HepG2 (cell line): ENCODE results near the gene ZNF764. TPM values are rescaled to one million over a fixed set of nuclear protein-coding genes. Genes with fewer than 3 reads are reported as not detected.

ENCODE experiments used
- CEBPB ChIP-seq: IDR thresholded peaks from 2 replicates; pipeline ENCODE4 v1.6.1; 2011; ENCODE audit warnings: low read depth, low read length, improper control_type of control experiment, borderline replicate concordance
- JUN ChIP-seq: sonication (generic); formaldehyde crosslinking; IDR thresholded peaks from 2 replicates; pipeline ENCODE4 v1.4.0; 2020; ENCODE audit warnings: mild to moderate bottlenecking, missing genetic modification reagents
- REPIN1 ChIP-seq: sonication (generic); formaldehyde crosslinking; IDR thresholded peaks from 2 replicates; pipeline ENCODE4 v1.8.0; 2022; ENCODE audit warnings: missing genetic modification reagents, low read depth, mild to moderate bottlenecking, borderline replicate concordance
- REXO4 ChIP-seq: sonication (generic); formaldehyde crosslinking; IDR thresholded peaks from 2 replicates; pipeline ENCODE4 v1.8.0; 2022; ENCODE audit warnings: missing genetic modification reagents, mild to moderate bottlenecking, borderline replicate concordance
- SIX4 ChIP-seq: sonication (generic); formaldehyde crosslinking; IDR thresholded peaks from 2 replicates; pipeline ENCODE4 v1.4.0; 2020; ENCODE audit warnings: missing genetic modification reagents
- TCF7L2 ChIP-seq: IDR thresholded peaks from 2 replicates; pipeline ENCODE4 v1.6.1; 2011; ENCODE audit warnings: mild to moderate bottlenecking, low read depth, low read length, moderate library complexity
- ZNF468 ChIP-seq: sonication (generic); formaldehyde crosslinking; IDR thresholded peaks from 2 replicates; pipeline ENCODE4 v1.8.0; 2022; ENCODE audit warnings: mild to moderate bottlenecking, moderate library complexity, missing genetic modification reagents
- ZNF839 ChIP-seq: sonication (generic); formaldehyde crosslinking; IDR thresholded peaks from 2 replicates; pipeline ENCODE4 v1.4.0; 2020; ENCODE audit warnings: missing genetic modification reagents, mild to moderate bottlenecking, borderline replicate concordance
- polyA plus RNA-seq, 8 experiments: library from polyadenylated mRNA; depleted of rRNA in 3 of 8; stranded (reverse) in 7 of 8; unstranded in 1 of 8; fragments of >200 nt; fragmentation: Illumina TruSeq in 4 of 8; extraction: Trizol in 4 of 8; gene quantifications; 2 replicates each; pipeline versions ENCODE4 v1.2.1 to v1.2.3, GENCODE V29; 2011 to 2016; ENCODE audit warnings: low read depth in 4 of 8, missing spikeins in 1 of 8, mixed read lengths in 1 of 8; ENCODE audit not compliant: insufficient read depth in 1 of 8
- total RNA-seq, 5 experiments: library from RNA; depleted of rRNA; stranded (reverse); fragments of >200 nt; fragmentation: Illumina TruSeq; extraction: Trizol; gene quantifications; 2 replicates each; pipeline ENCODE4 v1.2.3, GENCODE V29; 2016; ENCODE audit warnings: low read depth in 1 of 5
- TF ChIP-seq, protein P1 (sequence below): sonication (generic); formaldehyde crosslinking; IDR thresholded peaks from 2 replicates; pipeline ENCODE4 v1.5.0; 2020; ENCODE audit warnings: missing genetic modification reagents
- TF ChIP-seq, protein P2 (sequence below): sonication (generic); formaldehyde crosslinking; IDR thresholded peaks from 2 replicates; pipeline ENCODE4 v1.8.0; 2022; ENCODE audit warnings: missing genetic modification reagents, low read depth, mild to moderate bottlenecking, borderline replicate concordance
- TF ChIP-seq, protein P3 (sequence below): sonication (generic); formaldehyde crosslinking; IDR thresholded peaks from 2 replicates; pipeline ENCODE4 v1.5.0; 2020; ENCODE audit warnings: mild to moderate bottlenecking, missing genetic modification reagents, borderline replicate concordance
- TF ChIP-seq, protein P4 (sequence below): sonication (generic); formaldehyde crosslinking; IDR thresholded peaks from 2 replicates; pipeline ENCODE4 v1.4.0; 2020; ENCODE audit warnings: low read depth, missing genetic modification reagents
- TF ChIP-seq, protein P5 (sequence below): IDR thresholded peaks from 2 replicates; pipeline ENCODE4 v1.6.1; 2016; ENCODE audit warnings: mild to moderate bottlenecking
- TF ChIP-seq, protein P6 (sequence below): sonication (generic); formaldehyde crosslinking; IDR thresholded peaks from 2 replicates; pipeline ENCODE4 v1.5.0; 2020; ENCODE audit warnings: mild to moderate bottlenecking, missing genetic modification reagents, borderline replicate concordance

The ZNF764 gene
- total and polyA plus RNA-seq, 2 of the 13 experiments (the other 11 are each of a cell fraction or from before 2014, with no cell fraction given), result 4.1 to 9.1 TPM

DNA sequence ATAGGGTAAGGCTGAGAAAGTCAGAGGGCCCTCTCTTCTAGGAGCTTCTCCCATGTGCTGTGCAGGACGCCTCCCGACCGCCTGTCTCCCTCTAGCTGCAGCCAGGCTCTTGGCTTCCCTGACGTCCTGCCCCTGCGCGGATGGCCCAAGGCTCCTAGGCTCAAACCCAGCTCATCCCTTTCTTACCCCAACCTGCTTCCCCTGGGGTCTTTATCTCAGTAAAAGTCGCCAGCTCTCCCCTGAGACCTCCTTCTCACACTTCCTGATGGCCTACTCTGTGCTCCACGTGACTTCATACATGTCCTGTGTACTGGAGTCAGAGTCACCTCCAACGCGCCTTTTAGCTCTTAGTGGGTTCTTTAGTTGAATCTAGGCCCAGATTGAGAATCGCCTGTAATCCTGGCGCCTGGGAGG lies 22.4 kb downstream of the ZNF764 start (continued):
- TF ChIP-seq, protein P1, sequence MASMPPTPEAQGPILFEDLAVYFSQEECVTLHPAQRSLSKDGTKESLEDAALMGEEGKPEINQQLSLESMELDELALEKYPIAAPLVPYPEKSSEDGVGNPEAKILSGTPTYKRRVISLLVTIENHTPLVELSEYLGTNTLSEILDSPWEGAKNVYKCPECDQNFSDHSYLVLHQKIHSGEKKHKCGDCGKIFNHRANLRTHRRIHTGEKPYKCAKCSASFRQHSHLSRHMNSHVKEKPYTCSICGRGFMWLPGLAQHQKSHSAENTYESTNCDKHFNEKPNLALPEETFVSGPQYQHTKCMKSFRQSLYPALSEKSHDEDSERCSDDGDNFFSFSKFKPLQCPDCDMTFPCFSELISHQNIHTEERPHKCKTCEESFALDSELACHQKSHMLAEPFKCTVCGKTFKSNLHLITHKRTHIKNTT (CRISPR knock-in tag), result no peak
- TF ChIP-seq, protein P2, sequence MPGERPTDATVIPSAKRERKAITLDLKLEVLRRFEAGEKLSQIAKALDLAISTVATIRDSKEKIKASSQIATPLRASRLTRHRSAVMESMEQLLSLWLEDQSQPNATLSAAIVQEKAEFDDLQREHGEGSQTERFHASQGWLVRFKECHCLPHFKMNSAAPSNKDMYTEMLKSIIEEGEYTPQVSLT, result no peak
- TF ChIP-seq ZNF468 (CRISPR knock-in tag), result no peak
- no peak for TF ChIP-seq SIX4 (CRISPR knock-in tag)
- TF ChIP-seq JUN (CRISPR knock-in tag), result no peak; the same call in 1 of the 2 replicates
- TF ChIP-seq, protein P3, sequence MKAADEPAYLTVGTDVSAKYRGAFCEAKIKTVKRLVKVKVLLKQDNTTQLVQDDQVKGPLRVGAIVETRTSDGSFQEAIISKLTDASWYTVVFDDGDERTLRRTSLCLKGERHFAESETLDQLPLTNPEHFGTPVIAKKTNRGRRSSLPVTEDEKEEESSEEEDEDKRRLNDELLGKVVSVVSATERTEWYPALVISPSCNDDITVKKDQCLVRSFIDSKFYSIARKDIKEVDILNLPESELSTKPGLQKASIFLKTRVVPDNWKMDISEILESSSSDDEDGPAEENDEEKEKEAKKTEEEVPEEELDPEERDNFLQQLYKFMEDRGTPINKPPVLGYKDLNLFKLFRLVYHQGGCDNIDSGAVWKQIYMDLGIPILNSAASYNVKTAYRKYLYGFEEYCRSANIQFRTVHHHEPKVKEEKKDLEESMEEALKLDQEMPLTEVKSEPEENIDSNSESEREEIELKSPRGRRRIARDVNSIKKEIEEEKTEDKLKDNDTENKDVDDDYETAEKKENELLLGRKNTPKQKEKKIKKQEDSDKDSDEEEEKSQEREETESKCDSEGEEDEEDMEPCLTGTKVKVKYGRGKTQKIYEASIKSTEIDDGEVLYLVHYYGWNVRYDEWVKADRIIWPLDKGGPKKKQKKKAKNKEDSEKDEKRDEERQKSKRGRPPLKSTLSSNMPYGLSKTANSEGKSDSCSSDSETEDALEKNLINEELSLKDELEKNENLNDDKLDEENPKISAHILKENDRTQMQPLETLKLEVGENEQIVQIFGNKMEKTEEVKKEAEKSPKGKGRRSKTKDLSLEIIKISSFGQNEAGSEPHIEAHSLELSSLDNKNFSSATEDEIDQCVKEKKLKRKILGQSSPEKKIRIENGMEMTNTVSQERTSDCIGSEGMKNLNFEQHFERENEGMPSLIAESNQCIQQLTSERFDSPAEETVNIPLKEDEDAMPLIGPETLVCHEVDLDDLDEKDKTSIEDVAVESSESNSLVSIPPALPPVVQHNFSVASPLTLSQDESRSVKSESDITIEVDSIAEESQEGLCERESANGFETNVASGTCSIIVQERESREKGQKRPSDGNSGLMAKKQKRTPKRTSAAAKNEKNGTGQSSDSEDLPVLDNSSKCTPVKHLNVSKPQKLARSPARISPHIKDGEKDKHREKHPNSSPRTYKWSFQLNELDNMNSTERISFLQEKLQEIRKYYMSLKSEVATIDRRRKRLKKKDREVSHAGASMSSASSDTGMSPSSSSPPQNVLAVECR (CRISPR knock-in tag), result no peak
- TF ChIP-seq, protein P4, sequence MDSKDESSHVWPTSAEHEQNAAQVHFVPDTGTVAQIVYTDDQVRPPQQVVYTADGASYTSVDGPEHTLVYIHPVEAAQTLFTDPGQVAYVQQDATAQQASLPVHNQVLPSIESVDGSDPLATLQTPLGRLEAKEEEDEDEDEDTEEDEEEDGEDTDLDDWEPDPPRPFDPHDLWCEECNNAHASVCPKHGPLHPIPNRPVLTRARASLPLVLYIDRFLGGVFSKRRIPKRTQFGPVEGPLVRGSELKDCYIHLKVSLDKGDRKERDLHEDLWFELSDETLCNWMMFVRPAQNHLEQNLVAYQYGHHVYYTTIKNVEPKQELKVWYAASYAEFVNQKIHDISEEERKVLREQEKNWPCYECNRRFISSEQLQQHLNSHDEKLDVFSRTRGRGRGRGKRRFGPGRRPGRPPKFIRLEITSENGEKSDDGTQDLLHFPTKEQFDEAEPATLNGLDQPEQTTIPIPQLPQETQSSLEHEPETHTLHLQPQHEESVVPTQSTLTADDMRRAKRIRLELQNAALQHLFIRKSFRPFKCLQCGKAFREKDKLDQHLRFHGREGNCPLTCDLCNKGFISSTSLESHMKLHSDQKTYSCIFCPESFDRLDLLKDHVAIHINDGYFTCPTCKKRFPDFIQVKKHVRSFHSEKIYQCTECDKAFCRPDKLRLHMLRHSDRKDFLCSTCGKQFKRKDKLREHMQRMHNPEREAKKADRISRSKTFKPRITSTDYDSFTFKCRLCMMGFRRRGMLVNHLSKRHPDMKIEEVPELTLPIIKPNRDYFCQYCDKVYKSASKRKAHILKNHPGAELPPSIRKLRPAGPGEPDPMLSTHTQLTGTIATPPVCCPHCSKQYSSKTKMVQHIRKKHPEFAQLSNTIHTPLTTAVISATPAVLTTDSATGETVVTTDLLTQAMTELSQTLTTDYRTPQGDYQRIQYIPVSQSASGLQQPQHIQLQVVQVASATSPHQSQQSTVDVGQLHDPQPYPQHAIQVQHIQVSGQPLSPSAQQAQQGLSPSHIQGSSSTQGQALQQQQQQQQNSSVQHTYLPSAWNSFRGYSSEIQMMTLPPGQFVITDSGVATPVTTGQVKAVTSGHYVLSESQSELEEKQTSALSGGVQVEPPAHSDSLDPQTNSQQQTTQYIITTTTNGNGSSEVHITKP (CRISPR knock-in tag), result peak; percentile 40; the same call in 1 of the 2 replicates
- TF ChIP-seq, protein P5, sequence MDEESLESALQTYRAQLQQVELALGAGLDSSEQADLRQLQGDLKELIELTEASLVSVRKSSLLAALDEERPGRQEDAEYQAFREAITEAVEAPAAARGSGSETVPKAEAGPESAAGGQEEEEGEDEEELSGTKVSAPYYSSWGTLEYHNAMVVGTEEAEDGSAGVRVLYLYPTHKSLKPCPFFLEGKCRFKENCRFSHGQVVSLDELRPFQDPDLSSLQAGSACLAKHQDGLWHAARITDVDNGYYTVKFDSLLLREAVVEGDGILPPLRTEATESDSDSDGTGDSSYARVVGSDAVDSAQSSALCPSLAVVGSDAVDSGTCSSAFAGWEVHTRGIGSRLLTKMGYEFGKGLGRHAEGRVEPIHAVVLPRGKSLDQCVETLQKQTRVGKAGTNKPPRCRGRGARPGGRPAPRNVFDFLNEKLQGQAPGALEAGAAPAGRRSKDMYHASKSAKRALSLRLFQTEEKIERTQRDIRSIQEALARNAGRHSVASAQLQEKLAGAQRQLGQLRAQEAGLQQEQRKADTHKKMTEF, result no peak
- TF ChIP-seq CEBPB, result no peak
- 0 out of 2 replicates have a peak, but pooled peaks have one; percentile 32 for TF ChIP-seq REXO4 (CRISPR knock-in tag)
- TF ChIP-seq ZNF839 (CRISPR knock-in tag), result 0 out of 2 replicates have a peak, but pooled peaks have one; percentile 33
- TF ChIP-seq TCF7L2, result no peak
- TF ChIP-seq, protein P6, sequence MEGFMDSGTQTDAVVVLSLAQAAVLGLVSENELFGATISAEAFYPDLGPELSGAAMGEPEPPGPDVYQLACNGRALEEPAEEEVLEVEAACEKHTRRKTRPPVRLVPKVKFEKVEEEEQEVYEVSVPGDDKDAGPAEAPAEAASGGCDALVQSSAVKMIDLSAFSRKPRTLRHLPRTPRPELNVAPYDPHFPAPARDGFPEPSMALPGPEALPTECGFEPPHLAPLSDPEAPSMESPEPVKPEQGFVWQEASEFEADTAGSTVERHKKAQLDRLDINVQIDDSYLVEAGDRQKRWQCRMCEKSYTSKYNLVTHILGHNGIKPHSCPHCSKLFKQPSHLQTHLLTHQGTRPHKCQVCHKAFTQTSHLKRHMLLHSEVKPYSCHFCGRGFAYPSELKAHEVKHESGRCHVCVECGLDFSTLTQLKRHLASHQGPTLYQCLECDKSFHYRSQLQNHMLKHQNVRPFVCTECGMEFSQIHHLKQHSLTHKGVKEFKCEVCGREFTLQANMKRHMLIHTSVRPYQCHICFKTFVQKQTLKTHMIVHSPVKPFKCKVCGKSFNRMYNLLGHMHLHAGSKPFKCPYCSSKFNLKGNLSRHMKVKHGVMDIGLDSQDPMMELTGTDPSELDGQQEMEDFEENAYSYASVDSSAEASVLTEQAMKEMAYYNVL (CRISPR knock-in tag), result no peak
- no peak for TF ChIP-seq REPIN1 (CRISPR knock-in tag)
